Activated gamma-delta T cell (primary cell): ENCODE results near the gene MAST1.
"Not testable (repeated sequence)": the region's sequence is repeated elsewhere in the genome, so short reads cannot be mapped to it uniquely, and the experiment has no call there.

Experiments used
- DNase-seq: peaks from one replicate; lab custom pipeline; 2025; lab: John Stamatoyannopoulos, UW

The MAST1 gene

DNA sequence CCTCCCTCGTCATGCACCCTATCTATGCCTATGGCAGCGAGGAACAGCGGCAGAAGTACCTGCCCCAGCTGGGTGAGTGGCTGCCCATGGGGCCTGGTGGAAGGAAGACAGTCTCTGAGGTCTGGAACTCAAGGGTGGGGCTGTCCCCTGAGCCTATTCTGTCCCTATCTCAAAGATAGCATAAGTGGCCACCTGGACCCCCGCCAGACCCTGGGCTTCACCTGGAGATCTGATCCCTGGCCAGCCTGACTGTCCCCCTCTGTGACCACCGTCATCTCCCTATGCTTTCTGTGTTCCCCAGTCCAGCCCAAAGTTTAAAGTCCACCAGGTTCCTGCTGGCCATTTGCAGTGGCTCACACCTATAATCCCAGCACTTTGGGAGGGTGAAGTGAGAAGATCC, 55.3 kb downstream of the MAST1 start:
- DNase-seq = no peak

DNA sequence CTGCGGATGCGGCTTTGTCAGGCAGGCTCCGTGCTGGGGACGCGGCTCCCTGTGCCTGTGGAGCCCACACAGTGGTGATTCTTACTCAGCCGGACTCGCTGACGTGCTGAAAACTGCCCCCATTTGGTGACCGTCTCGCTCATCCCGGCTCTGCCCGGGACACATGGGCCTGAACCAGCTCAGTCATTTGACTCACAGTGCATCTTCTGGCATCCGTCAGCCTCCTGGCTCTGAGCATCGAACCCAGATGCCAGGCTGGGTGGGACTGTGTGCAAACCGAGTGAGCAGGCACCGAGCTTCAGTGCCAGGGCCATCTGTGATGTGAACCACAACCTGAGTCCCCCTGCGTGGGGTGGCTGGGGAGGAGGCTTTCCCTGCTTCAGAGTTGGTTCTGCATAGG, 58.1 kb downstream of the MAST1 start:
- no peak for DNase-seq

DNA sequence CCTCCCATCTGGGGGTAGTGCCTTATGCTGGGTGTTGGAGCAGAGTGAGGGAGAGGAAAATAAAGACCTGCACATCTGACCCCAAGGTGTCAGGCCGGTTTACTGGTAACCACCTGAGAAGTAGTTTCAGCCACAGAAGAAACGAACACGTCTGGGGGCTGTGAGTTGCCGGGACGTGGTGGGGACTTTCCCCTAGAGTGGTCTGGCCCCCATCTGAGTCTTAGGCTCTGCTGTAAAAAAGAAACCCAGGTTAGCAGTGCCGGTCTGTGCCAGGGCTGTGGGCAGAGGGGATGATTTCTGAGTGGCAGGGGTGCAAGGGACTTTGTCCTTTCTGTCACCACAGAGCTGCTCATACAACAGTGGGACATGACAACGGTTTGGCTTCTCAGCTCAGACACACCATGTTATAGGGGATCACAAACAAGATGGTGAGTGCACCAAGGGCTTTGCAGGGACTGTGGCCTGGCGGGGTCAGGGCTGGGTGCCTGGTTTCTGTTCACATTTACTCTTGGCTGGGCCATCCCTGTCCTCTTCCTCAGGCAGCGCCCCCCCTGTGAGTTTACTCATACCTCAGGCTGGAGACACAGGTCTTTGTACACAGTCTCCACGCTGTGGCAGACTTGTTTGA, 61.7 kb downstream of the MAST1 start:
- DNase-seq = no peak

DNA sequence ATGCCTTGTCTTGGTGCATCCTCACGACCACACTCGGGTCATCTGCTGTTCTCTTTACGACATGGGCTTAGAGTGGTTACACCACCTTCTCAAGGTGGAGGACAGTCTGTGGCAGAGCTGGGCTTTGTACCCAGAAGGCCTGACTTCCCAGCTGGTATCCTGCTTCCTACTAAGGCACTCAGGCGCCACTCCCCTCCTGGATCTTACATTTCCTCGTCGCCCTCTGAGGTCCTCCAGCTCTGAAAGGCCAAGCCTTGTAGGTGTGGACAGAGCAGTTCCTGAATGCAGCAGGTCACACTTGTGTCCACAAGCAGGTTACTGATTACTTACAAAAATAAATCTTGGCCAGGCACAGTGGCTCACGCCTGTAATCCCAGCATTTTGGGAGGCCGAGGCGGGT, 68.9 kb downstream of the MAST1 start:
- no peak for DNase-seq

DNA sequence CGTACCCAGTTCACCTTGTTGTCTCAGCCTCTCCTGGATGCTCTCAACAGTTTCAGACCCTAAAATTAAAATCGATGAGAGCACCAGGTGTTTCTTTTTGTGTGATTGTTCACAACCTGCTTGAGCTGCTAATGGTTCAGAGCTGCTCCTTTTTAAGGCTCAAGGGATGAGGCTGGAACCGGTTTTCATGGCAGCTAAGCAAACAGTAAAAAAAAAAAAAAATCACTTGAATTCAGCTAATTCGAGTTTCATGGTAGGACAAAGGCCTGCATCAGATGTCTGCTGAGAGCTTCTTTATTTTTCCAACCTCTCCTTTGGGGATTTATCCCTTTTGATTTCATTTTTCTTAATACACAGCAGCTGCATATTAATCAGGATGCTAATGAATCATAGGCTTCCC, 74.3 kb downstream of the MAST1 start:
- DNase-seq = no peak

DNA sequence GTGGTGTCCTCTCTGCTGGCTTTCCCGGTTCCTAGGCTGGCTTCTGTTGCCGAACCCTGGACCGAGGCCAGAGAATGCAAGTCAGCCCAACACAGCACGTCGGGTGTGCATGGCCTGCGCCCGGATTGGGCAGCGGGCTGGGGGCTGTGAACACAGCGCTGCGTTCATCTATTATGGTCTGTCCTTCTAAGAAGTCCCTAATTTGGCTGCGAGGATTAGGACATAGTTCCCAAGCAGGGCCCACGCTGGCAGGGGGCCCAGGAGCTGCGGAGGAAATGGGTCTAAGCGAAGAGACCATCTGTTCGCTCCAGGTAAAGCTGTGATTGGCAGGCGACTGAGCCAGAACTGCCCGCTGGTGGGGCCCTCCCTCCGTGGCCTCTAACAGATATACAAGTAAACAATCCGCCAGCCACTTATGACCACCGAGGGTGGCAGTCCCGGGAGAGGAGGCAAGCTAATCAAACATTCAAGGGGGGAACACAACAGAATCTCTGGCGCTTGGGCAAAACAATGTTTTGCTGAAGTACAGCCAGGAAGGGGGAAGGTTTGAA, 74.8 kb downstream of the MAST1 start:
- DNase-seq = no peak

DNA sequence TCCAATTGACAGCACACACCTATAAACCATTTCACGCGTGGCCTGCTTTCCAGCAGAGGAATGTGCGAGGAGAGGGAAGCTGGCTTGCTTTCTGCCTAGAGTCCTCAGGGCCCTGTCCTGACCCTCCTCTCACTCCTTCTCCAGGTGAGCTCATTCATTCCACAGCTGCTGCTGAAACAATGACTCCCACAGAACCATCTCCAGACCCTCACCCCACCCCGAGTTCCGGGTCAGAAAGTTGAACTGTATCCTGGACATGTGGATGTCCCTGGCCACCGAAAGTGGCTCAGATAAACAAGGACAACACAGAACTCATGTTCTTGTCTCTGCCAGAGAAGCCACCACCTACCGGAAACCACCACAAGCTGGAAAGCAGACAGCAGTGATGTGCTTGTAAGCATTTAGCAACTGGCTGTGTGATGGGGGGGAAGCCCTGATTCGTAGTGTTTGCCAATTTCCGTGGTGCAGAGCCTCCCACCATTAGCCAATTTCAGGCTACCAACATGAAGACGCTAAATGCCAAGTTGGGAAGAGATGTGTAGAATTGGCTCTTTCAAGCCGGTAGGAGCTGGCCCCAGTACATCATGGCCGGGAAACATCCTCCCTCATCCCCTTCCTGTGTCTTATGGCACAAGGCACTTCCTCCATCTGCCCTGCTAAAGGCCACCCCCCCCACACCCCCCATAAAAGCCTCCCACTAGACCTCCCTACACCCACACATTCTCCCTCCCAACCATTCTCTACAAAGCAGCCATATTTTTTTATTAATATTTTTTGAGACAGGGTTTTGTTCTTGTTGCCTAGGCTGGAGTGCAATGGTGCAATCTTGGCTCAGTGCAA, 75.8 kb downstream of the MAST1 start:
- no peak for DNase-seq

DNA sequence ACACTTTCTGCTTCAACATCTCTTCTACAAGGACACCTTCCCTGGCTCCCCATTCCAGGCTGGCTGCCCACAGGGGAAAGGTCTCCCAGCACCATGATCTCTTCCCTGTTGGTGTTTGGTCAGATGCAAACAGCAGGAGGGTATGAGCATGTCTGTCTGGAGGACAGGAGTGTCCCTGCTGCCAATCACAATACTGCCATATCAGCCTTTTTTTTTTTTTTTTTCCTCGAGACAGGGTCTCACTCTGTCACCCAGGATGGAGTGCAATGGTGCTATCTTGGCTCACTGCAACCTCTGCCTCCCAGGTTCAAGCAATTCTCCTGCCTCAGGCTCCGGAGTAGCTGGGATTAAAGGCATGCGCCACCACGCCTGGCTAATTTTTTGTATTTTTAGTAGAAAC, 77.5 kb downstream of the MAST1 start:
- not testable (repeated sequence) for DNase-seq

DNA sequence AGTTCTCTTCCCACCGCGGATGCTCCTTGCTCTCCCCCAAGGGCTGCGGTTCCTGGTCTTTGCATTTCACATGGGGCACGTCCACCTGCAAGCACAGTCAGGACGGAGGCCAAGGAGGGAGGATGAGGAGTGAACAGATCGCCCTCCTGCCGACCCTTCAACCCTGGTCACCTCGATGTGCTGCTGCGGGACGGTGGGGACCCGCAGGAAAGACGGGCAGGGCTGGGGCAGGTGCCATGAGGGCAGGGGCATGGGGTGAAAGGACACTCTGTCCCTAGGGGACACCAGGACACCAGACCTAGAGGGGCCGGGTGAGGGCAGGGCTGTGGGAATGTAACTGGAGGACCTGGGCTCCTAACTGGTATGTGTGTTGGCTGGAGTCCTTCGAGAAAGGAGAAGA, 79.9 kb downstream of the MAST1 start:
- DNase-seq = no peak

DNA sequence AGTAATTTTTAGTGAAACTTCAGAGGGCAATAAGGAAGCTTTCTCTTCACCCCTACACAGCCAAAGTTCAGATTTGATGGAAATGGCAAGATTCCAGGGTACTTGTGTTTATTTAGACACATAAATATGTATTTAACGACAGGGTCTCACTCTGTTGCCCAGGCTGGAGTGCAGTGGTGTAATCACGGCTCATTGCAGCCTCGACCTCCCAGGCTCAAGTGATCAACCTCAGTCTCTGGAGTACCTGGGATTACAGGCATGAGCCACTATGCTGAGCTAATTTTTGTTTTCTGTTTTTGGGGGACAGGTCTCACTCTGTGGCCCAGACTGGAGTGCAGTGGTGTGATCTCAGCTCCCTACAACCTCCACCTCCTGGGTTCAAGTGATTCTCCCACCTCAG, 82.7 kb downstream of the MAST1 start:
- DNase-seq = no peak

DNA sequence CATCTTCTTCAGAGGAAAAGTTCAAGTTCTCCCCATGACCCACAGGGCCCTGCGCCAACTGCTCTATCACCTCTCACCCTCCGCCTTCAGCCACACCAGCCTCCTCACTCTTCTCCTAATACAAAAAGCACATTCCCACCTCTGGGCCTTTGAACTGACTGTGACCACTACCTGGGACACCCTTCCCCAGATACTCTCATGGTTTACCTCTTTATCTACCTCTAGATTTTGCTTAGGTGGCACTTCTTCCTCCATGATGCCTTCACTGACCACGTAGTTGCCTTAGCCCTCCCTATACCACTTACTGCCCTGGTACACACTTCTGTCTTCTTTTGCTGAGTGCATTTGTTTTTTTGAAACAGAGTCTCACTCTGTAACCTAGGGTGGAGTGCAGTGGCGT, 84.6 kb downstream of the MAST1 start:
- DNase-seq = no peak
